Astrocyte (in vitro differentiated cells and primary cell): ENCODE measurements around the gene MROH8.

Experiments used
- CTCF ChIP-seq: IDR thresholded peaks from 2 replicates; pipeline ENCODE4 v1.5.1; 2011; ENCODE audit warnings: low read depth, mild to moderate bottlenecking, inconsistent platforms, low read length, moderate library complexity; ENCODE audit not compliant: insufficient read depth
- EZH2 ChIP-seq: IDR thresholded peaks from 2 replicates; pipeline ENCODE4 v1.6.1; 2012; ENCODE audit warnings: mild to moderate bottlenecking, low read length, inconsistent platforms; ENCODE audit not compliant: insufficient read depth

GRCh38 chr20:37226889-37227288, 47.5 kb upstream of the MROH8 start:
- TF ChIP-seq EZH2 (no peak), CTCF (no peak)
